Tongue (tissue), 2 donors: Measurements from ENCODE around the gene HHIPL1. TPM values are rescaled to one million over a fixed set of nuclear protein-coding genes. Genes with fewer than 3 reads are reported as not detected.

Source experiments
- DNase-seq: peaks from one replicate; pipeline ENCODE4 v3.0.0-alpha.2; 2015
- total RNA-seq: library from RNA; depleted of rRNA; stranded (reverse); fragments of >200 nt; gene quantifications from one replicate; pipeline ENCODE4 v1.2.3, GENCODE V29; 2014

The HHIPL1 gene
- total RNA-seq, 1 donor from 2014 or later: 3.1 TPM

DNA sequence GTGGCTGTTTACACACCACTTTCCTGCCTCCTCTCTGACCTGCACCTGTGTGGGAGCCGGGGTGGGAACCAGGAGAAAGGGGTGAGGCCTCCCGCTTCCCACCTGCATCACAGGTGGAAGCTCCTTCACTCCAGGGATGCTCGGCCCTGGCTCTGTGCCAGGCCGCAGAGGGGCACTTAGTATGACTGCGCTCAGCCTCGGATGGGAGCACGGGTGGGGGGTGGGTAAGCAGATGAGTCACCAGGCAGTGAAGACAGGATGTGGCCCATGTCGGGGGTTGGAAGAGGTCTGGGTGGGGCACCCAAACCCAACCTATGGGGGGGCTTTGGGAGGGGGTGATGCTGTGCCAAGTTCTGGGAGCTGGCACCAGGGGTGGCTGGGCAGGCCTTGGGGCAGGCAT is 31.7 kb downstream of the HHIPL1 start:
- no peak for DNase-seq

- DNase-seq: no peak
Measured at GRCh38 chr14:99677231-99678140, 32.6 kb downstream of the HHIPL1 start.

- DNase-seq: no peak
Measured at GRCh38 chr14:99678198-99678597, 33.3 kb downstream of the HHIPL1 start.

- no peak for DNase-seq
Measured at GRCh38 chr14:99679111-99679510, 34.2 kb downstream of the HHIPL1 start.

DNA sequence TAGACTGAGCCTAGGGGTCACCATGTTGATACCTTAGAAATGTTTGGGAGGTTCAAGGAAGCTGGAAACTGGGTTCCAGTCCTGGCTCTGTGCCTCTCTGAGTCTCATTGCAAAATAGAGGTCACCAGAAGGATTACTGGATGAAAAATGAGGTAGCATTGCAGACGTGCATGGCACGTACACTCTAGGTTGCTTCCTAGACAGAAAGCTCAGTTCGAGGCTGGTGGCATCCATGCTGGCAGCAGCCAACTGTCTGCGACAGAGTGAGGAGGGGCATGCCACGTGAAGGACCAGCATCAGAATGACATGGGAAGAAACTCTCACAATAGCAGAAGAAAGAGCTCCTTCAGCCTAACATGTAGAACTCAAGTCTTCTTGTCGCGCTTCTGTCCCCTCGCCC is 34.6 kb downstream of the HHIPL1 start:
- DNase-seq: no peak

GRCh38 chr14:99679996-99680395 is 35.1 kb downstream of the HHIPL1 start:
- no peak for DNase-seq

DNA sequence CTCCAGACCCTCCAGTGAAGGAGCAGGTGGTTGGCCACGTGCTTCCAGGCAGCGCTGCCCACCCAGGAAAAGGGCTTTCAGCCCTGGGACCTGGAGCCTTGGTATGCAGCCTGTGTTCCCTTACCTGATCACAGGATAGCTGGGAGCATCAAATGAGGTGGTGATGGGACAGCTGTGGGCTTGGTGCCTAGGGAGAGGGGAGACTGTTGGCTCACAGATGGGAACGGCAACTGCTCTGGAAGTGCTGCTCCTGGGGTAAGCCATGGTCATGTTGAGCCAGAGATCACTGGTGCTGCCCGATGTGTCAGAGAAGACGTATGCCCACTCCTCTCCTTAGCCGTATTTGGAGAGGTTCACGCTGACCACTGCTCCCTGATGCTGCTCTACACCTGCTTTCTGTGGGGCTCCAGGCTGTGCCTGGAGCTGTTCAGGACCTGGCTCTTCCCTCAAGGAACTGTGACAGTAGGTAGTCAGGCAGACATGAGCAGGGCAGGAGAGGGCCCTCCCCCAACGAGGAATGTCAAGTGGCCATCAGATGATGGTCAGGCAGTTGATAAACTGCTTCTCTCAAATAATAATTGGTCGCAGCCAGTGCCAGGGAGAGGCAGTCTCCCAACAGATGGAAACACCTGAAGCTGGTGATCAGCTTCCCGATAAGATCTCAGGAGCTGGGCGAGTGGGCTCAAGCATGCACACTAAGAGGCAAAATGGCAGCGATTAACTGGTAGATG is 36.3 kb downstream of the HHIPL1 start:
- DNase-seq: no peak

- DNase-seq: no peak
Measured at GRCh38 chr14:99681832-99682148, 36.9 kb downstream of the HHIPL1 start.

DNA sequence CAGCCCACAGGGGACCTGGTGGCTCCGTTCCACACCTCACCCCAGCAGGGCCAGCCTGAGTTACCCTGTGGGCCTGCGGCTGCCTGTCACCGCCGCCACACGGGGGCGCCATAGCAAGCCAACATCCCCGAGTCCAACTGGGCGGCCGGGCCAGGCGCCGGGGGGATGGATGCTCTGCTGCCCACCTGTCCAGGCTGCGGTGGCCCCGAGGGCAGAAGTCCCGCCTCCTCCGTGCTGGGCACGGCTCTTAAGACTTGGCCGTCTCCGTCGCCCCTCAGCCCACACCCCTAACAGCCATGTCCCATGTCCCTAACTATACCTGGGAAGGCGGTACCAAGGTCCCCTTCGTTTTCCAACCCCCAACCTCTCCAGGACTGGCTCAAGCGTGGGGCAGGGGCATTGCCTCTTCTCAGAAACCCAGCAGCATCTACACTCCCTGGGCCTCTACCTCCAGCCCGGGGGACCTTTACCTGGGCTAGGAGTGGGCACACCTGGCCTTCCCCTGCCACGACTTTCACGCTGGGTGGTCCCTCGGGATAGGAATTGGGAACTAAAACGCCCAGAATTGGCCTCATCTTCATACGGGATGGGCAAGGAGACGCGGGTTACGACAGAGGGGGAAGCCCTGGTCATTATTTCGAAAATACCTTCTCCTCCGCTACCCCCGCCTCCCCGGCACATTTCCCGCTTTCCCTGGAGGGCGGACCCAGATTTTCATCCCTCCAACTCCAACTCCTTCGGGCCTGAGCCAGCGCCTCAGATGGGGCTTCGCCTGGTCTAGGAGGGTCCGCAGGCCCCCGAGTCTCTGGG is 38.1 kb downstream of the HHIPL1 start:
- DNase-seq: peak; percentile 90

DNA sequence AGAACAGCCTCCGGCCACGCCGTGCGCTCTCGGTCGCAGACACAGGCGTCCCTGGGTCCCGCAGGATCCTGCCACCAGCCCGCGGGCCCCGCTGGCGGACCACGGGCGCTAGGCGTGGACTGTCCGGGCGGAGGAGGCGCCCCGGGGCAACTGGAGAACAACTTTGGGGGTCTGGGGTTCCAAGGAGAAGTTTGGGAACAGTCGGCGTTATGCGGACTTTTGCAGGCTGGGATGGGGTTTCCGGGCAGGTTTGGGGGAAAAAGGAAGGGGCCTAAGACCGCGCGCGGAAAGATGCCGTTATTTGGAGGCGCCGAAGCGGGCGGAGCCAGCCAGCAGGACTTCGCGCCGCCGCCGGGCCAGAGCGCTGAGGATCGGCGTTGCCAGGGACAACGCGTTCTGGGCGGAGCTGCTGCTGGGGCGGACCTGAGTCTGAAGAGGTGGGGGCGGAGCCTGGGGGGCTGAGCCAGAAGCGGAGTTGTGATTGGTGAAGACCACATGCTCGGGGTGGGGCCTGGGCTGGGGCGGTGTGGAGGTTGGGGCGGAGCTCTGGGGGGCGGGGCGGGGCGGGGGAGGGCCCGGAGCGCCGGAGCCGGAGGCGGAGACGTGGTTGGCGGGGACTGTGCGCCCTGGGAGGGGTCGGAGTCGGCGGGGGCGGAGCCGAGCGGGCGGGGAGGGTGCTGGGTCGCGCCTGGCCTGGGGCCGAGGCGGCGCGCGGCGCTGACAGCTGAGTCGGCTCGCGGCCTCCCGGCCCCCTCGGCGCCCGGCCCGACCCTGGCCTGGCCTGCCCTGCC is 38.9 kb downstream of the HHIPL1 start, which contains the start of gene CYP46A1:
TSS of gene CYP46A1 (plus strand) at position 680 of the 791 bp plus-strand sequence. CDS start 120 bp downstream, outside the sequence.
- DNase-seq: peak; percentile 100

DNA sequence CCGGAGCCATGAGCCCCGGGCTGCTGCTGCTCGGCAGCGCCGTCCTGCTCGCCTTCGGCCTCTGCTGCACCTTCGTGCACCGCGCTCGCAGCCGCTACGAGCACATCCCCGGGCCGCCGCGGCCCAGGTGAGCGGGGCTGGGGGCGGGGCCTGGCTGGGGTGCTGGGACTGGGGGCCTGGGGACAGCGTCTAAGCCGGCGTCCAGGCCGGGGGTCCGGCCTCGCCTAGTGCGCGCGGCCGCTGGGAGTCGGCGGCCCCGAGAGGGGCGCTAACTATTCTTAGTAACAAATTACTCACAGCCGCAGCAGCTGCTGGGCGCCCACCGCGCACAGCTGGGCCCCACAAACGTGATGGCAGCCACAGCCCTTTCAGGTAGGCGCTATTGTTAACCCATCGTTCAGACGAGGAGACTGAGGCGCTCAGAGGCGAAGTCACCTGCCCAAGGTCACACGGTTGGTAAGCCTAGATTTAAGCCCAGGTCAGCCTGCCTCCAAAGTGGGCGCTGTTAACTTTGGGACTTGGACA is 39.5 kb downstream of the HHIPL1 start:
- peak; percentile 70 for DNase-seq

DNA sequence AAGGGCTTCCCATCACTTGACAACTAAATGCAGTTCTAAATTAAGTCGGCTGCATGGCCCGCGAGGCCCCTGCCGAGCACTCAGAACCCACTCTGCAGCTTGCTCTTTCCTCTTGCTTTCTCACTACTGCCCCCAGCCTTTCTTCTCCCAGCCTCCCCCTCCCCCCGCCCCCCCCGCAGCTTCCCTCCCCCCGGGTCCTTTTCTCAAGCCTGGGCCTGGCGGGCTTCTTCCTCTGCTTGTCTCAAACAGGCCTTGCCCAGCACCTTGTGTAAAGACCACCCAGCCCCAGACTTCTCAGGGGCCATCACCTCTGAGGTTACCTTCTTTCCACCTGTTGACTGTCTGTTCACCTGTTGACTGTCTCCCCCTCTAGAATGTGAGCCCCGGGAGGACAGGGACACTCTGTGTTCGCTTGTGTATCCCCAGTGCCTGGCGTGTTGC is 40.2 kb downstream of the HHIPL1 start:
- DNase-seq: no peak

GRCh38 chr14:99685596-99685995 is 40.7 kb downstream of the HHIPL1 start:
- DNase-seq: no peak

- DNase-seq: no peak
Measured at GRCh38 chr14:99686557-99687283, 41.8 kb downstream of the HHIPL1 start.

GRCh38 chr14:99687284-99688209 is 42.6 kb downstream of the HHIPL1 start:
- no peak for DNase-seq

- no peak for DNase-seq
Measured at GRCh38 chr14:99688210-99688581, 43.3 kb downstream of the HHIPL1 start.

DNA sequence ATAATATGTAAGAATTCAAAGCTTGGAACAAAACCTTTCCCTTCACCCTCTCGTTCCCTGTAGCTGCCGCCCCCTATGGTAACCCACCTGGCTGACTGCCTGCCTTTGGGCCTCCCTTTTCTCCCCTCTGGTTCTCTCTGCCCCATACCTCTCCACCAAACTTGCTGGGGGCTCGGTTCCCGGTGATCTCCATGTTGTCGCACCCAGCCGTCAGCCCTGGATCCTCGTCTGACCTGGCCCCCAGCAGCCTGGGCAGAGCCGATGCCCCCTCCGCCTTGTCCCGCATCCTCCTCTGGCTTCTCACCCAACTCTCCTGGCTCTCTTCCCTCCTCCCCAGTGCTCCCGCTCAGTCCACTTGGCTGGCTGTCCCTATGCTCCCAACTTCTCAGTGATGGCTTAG is 43.7 kb downstream of the HHIPL1 start:
- DNase-seq: no peak

- no peak for DNase-seq
Measured at GRCh38 chr14:99689266-99690236, 44.6 kb downstream of the HHIPL1 start.
